Peyer's patch (tissue), 4 donors: ENCODE data around the gene APC.

Experiments
- POLR2A ChIP-seq, 2 donors: fragments of 450-650 bp; IDR thresholded peaks; one replicate each; pipeline ENCODE4 v1.5.1; 2017; ENCODE audit warnings: antibody characterized with exemption in 2 of 2, mild to moderate bottlenecking in 2 of 2, moderate library complexity in 2 of 2
- TF ChIP-seq, protein P1 (sequence below), 6 experiments: fragments of 450-650 bp in 4 of 6; fragments of 200-600 bp in 2 of 6; sonication (generic) in 1 of 6; IDR thresholded peaks; one replicate each; pipeline ENCODE4 v1.5.1; 2017 to 2019; ENCODE audit warnings: antibody characterized with exemption in 6 of 6, mild to moderate bottlenecking in 3 of 6, moderate library complexity in 1 of 6

- TF ChIP-seq, protein P1, sequence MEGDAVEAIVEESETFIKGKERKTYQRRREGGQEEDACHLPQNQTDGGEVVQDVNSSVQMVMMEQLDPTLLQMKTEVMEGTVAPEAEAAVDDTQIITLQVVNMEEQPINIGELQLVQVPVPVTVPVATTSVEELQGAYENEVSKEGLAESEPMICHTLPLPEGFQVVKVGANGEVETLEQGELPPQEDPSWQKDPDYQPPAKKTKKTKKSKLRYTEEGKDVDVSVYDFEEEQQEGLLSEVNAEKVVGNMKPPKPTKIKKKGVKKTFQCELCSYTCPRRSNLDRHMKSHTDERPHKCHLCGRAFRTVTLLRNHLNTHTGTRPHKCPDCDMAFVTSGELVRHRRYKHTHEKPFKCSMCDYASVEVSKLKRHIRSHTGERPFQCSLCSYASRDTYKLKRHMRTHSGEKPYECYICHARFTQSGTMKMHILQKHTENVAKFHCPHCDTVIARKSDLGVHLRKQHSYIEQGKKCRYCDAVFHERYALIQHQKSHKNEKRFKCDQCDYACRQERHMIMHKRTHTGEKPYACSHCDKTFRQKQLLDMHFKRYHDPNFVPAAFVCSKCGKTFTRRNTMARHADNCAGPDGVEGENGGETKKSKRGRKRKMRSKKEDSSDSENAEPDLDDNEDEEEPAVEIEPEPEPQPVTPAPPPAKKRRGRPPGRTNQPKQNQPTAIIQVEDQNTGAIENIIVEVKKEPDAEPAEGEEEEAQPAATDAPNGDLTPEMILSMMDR (IDR thresholded peaks at IDR 0.05) = no peak
- no peak for TF ChIP-seq POLR2A (IDR thresholded peaks at IDR 0.05)
Observed at GRCh38 chr5:112794410-112794809, 56.7 kb downstream of the APC start.
